Stimulated activated naive CD8-positive, alpha-beta T cell treated with anti-CD3 and anti-CD28 coated beads, Interleukin-15, amount 100 ng/mL, for 72 hours (primary cell): ENCODE data around the gene CDKAL1.
"Not testable (repeated sequence)": the region's sequence is repeated elsewhere in the genome, so short reads cannot be mapped to it uniquely, and the experiment has no call there.

Experiments
- ATAC-seq: fragments of 150-1000 bp; cut with Tn5 transposase; 2 replicates; pipeline ENCODE4 v1.10.0; 2021; ENCODE audit warnings: mild to moderate bottlenecking, moderate library complexity
- DNase-seq, 2 donors: peaks; one replicate each; pipeline ENCODE4 v3.0.0; 2021 to 2022
- H3K27ac Mint-ChIP-seq, 2 donors: one replicate each; pipeline ENCODE4 v1.8.0; 2022; ENCODE audit warnings: mild to moderate bottlenecking in 2 of 2, mixed read lengths in 2 of 2, moderate library complexity in 2 of 2
- H3K27me3 Mint-ChIP-seq: one replicate; pipeline ENCODE4 v1.8.0; 2022; ENCODE audit warnings: mixed read lengths
- H3K4me1 Mint-ChIP-seq: one replicate; pipeline ENCODE4 v1.8.0; 2022; ENCODE audit warnings: mild to moderate bottlenecking, mixed read lengths
- H3K4me3 Mint-ChIP-seq, 2 donors: one replicate each; pipeline ENCODE4 v1.8.0; 2022; ENCODE audit warnings: mild to moderate bottlenecking in 2 of 2, mixed read lengths in 2 of 2, moderate library complexity in 1 of 2
- H3K9me3 Mint-ChIP-seq, 2 donors: one replicate each; pipeline ENCODE4 v1.8.0; 2022; ENCODE audit warnings: mixed read lengths in 2 of 2

The CDKAL1 gene

GRCh38 chr6:20572288-20572687, 38.0 kb downstream of the CDKAL1 start:
- DNase-seq = no peak
- Mint-ChIP-seq H3K27me3 (no peaks in the 10 kb centered on the region), H3K4me1 (peaks cover 15% of the 10 kb centered on the region), H3K9me3 (no peaks in the 10 kb centered on the region), H3K4me3 (no peak overlapping the region), H3K27ac (no peak overlapping the region)
- no peak for ATAC-seq

GRCh38 chr6:20572940-20573339, 38.7 kb downstream of the CDKAL1 start:
- no peaks in the 10 kb centered on the region for H3K9me3 Mint-ChIP-seq
- ATAC-seq (no peak), DNase-seq (no peak)
- H3K27me3 Mint-ChIP-seq = no peaks in the 10 kb centered on the region
- H3K4me1 Mint-ChIP-seq = peaks cover 18% of the 10 kb centered on the region
- no peak overlapping the region for H3K4me3 Mint-ChIP-seq
- H3K27ac Mint-ChIP-seq = no peak overlapping the region

GRCh38 chr6:20574355-20574754, 40.1 kb downstream of the CDKAL1 start:
- no peaks in the 10 kb centered on the region for H3K27me3 Mint-ChIP-seq
- no peak for ATAC-seq
- H3K27ac Mint-ChIP-seq = no peak overlapping the region
- peaks cover 18% of the 10 kb centered on the region for H3K4me1 Mint-ChIP-seq
- no peak overlapping the region for H3K4me3 Mint-ChIP-seq
- no peaks in the 10 kb centered on the region for H3K9me3 Mint-ChIP-seq
- no peak for DNase-seq

- no peak overlapping the region for H3K27ac Mint-ChIP-seq
- DNase-seq = no peak
- no peaks in the 10 kb centered on the region for H3K9me3 Mint-ChIP-seq
- no peak for ATAC-seq
- H3K27me3 Mint-ChIP-seq = no peaks in the 10 kb centered on the region
- H3K4me3 Mint-ChIP-seq = no peak overlapping the region
- peaks cover 23% of the 10 kb centered on the region for H3K4me1 Mint-ChIP-seq
Observed at GRCh38 chr6:20575125-20575524, 40.9 kb downstream of the CDKAL1 start.

- Mint-ChIP-seq H3K9me3 (no peaks in the 10 kb centered on the region), H3K27me3 (no peaks in the 10 kb centered on the region), H3K4me1 (peaks cover 28% of the 10 kb centered on the region), H3K4me3 (no peak overlapping the region), H3K27ac (no peak overlapping the region)
- DNase-seq = no peak
- no peak for ATAC-seq
Observed at GRCh38 chr6:20575704-20576451, 41.6 kb downstream of the CDKAL1 start.

GRCh38 chr6:20577173-20577688, 43.0 kb downstream of the CDKAL1 start:
- no peaks in the 10 kb centered on the region for H3K9me3 Mint-ChIP-seq
- no peaks in the 10 kb centered on the region for H3K27me3 Mint-ChIP-seq
- no peak overlapping the region for H3K27ac Mint-ChIP-seq
- ATAC-seq = no peak
- no peak overlapping the region for H3K4me3 Mint-ChIP-seq
- peaks cover 24% of the 10 kb centered on the region for H3K4me1 Mint-ChIP-seq
- no peak for DNase-seq

- ATAC-seq = no peak
- no peaks in the 10 kb centered on the region for H3K9me3 Mint-ChIP-seq
- H3K27ac Mint-ChIP-seq = no peak overlapping the region
- peaks cover 34% of the 10 kb centered on the region for H3K4me1 Mint-ChIP-seq
- H3K4me3 Mint-ChIP-seq = no peak overlapping the region
- no peaks in the 10 kb centered on the region for H3K27me3 Mint-ChIP-seq
- no peak for DNase-seq
Observed at GRCh38 chr6:20581070-20581469, 46.8 kb downstream of the CDKAL1 start.

GRCh38 chr6:20582586-20583443, 48.6 kb downstream of the CDKAL1 start:
- H3K27ac Mint-ChIP-seq = no peak overlapping the region
- DNase-seq (no peak), ATAC-seq (peak; percentile 15)
- H3K4me3 Mint-ChIP-seq = no peak overlapping the region
- H3K9me3 Mint-ChIP-seq = no peaks in the 10 kb centered on the region
- H3K27me3 Mint-ChIP-seq = no peaks in the 10 kb centered on the region
- peaks cover 21% of the 10 kb centered on the region for H3K4me1 Mint-ChIP-seq

- H3K27ac Mint-ChIP-seq = no peak overlapping the region
- no peak overlapping the region for H3K4me3 Mint-ChIP-seq
- ATAC-seq = no peak
- no peaks in the 10 kb centered on the region for H3K27me3 Mint-ChIP-seq
- peaks cover 25% of the 10 kb centered on the region for H3K4me1 Mint-ChIP-seq
- H3K9me3 Mint-ChIP-seq = no peaks in the 10 kb centered on the region
- DNase-seq = no peak
Observed at GRCh38 chr6:20583444-20583800, 49.2 kb downstream of the CDKAL1 start.

GRCh38 chr6:20584100-20584731, 50.0 kb downstream of the CDKAL1 start:
- Mint-ChIP-seq H3K9me3 (no peaks in the 10 kb centered on the region), H3K4me3 (no peak overlapping the region), H3K27ac (no peak overlapping the region), H3K27me3 (no peaks in the 10 kb centered on the region), H3K4me1 (peaks cover 29% of the 10 kb centered on the region)
- DNase-seq (no peak), ATAC-seq (no peak)

GRCh38 chr6:20589266-20589665, 55.0 kb downstream of the CDKAL1 start:
- DNase-seq (no peak), ATAC-seq (no peak)
- Mint-ChIP-seq H3K4me3 (no peak overlapping the region), H3K27ac (no peak overlapping the region), H3K4me1 (peaks cover 19% of the 10 kb centered on the region), H3K9me3 (peaks cover 8 to 10% of the 10 kb centered on the region in 2 donors), H3K27me3 (no peaks in the 10 kb centered on the region)

GRCh38 chr6:20590476-20590875, 56.2 kb downstream of the CDKAL1 start:
- DNase-seq, H3K4me3 Mint-ChIP-seq, ATAC-seq, H3K27ac Mint-ChIP-seq, H3K27me3 Mint-ChIP-seq: not testable (repeated sequence)
- peaks cover 17% of the 10 kb centered on the region for H3K4me1 Mint-ChIP-seq
- H3K9me3 Mint-ChIP-seq = peaks cover 13 to 21% of the 10 kb centered on the region in 2 donors

- not testable (repeated sequence) for H3K27me3 Mint-ChIP-seq, ATAC-seq, H3K27ac Mint-ChIP-seq, DNase-seq, H3K4me3 Mint-ChIP-seq, H3K4me1 Mint-ChIP-seq
- peaks cover 14 to 23% of the 10 kb centered on the region in 2 donors for H3K9me3 Mint-ChIP-seq
Observed at GRCh38 chr6:20594299-20594853, 60.1 kb downstream of the CDKAL1 start.

GRCh38 chr6:20599302-20600051, 65.2 kb downstream of the CDKAL1 start:
- Mint-ChIP-seq H3K27me3 (no peaks in the 10 kb centered on the region), H3K27ac (no peak overlapping the region), H3K4me1 (peaks cover 8% of the 10 kb centered on the region), H3K9me3 (peaks cover 6 to 10% of the 10 kb centered on the region in 2 donors), H3K4me3 (peak overlapping the region in 1 of 2 donors; percentile 32)
- DNase-seq (no peak), ATAC-seq (peak; percentile 100)

GRCh38 chr6:20600831-20601230, 66.6 kb downstream of the CDKAL1 start:
- H3K4me3 Mint-ChIP-seq = no peak overlapping the region
- H3K4me1 Mint-ChIP-seq = peaks cover 8% of the 10 kb centered on the region
- H3K27me3 Mint-ChIP-seq = no peaks in the 10 kb centered on the region
- no peak for ATAC-seq
- no peak for DNase-seq
- no peak overlapping the region for H3K27ac Mint-ChIP-seq
- H3K9me3 Mint-ChIP-seq = no peaks in the 10 kb centered on the region
